Naive B cell (primary cell): ENCODE measurements around the gene KCNS3. TPM values are rescaled to one million over a fixed set of nuclear protein-coding genes. Genes with fewer than 3 reads are reported as not detected.

ENCODE experiments used
- ATAC-seq, 2 donors: fragments of 150-1000 bp; cut with Tn5 transposase; 2 replicates each; pipeline ENCODE4 v1.10.0; 2021; ENCODE audit warnings: low read depth in 2 of 2, mild to moderate bottlenecking in 2 of 2, moderate library complexity in 2 of 2
- DNase-seq: peaks from one replicate; pipeline ENCODE4 v3.0.0; 2022
- H3K27ac Mint-ChIP-seq, 6 donors: one replicate each; pipeline ENCODE4 v1.8.0; 2020 to 2022; ENCODE audit warnings: mild to moderate bottlenecking in 6 of 6, mixed read lengths in 6 of 6, moderate library complexity in 5 of 6, inconsistent platforms in 2 of 6
- H3K27me3 Mint-ChIP-seq, 3 donors: one replicate each; pipeline ENCODE4 v1.8.0; 2021 to 2022; ENCODE audit warnings: mixed read lengths in 3 of 3, mild to moderate bottlenecking in 1 of 3
- H3K36me3 Mint-ChIP-seq, 2 donors: one replicate each; pipeline ENCODE4 v1.8.0; 2020 to 2022; ENCODE audit warnings: mixed read lengths in 2 of 2, inconsistent platforms in 1 of 2, mild to moderate bottlenecking in 1 of 2
- H3K4me1 Mint-ChIP-seq, 3 donors: one replicate each; pipeline ENCODE4 v1.8.0; 2020 to 2022; ENCODE audit warnings: mixed read lengths in 3 of 3, inconsistent platforms in 1 of 3, mild to moderate bottlenecking in 1 of 3, moderate library complexity in 1 of 3
- H3K4me3 Mint-ChIP-seq, 8 donors: one replicate each; pipeline ENCODE4 v1.8.0; 2020 to 2022; ENCODE audit warnings: mild to moderate bottlenecking in 8 of 8, mixed read lengths in 8 of 8, moderate library complexity in 8 of 8, inconsistent platforms in 2 of 8
- H3K9me3 Mint-ChIP-seq, 7 donors: one replicate each; pipeline ENCODE4 v1.8.0; 2020 to 2022; ENCODE audit warnings: mixed read lengths in 7 of 7, mild to moderate bottlenecking in 5 of 7, inconsistent platforms in 2 of 7, moderate library complexity in 1 of 7
- polyA plus RNA-seq, 6 donors: library from polyadenylated mRNA; unstranded; fragments of 300-500 nt; fragmentation: Illumina TruSeq; gene quantifications; one replicate each; pipeline ENCODE4 v1.2.3, GENCODE V29; 2021; ENCODE audit warnings: low read depth in 6 of 6

The KCNS3 gene
- under 1 TPM in 2 of 6 donors, not detected in 4; 0.24 to 0.49 TPM for polyA plus RNA-seq

GRCh38 chr2:17878281-17879136 lies at the start of gene KCNS3:
KCNS3 (plus strand) TSS chr2:17878667; CDS start chr2:17931009, 52,342 bp downstream.
- peaks cover 21 to 27% (median 25%) of the 10 kb centered on the region in 3 donors for H3K4me1 Mint-ChIP-seq
- ATAC-seq: peak; percentile 58 to 59

GRCh38 chr2:17830053-17831034 lies 48.1 kb upstream of the KCNS3 start:
- peaks cover 20 to 39% (median 31%) of the 10 kb centered on the region in 3 donors for H3K4me1 Mint-ChIP-seq

More at GRCh38 chr2:17878281-17879136, at the start of gene KCNS3:
- Mint-ChIP-seq H3K36me3 (peaks cover 0 to 5% of the 10 kb centered on the region in 2 donors), H3K9me3 (peaks cover 0 to 3% (median 0%) of the 10 kb centered on the region in 7 donors), H3K27ac (peak within 1 kb of the TSS in 2 of 6 donors; percentile 48 to 87), H3K4me3 (peak within 1 kb of the TSS; percentile 88 to 96 (median 93)), H3K27me3 (peaks cover 59 to 85% (median 67%) of the 10 kb centered on the region in 3 donors)
- peak; percentile 22 for DNase-seq

GRCh38 chr2:17835516-17835915 lies 43.0 kb upstream of the KCNS3 start:
- ATAC-seq: no peak
- DNase-seq: no peak
- H3K4me3 Mint-ChIP-seq: no peak overlapping the region
- no peaks in the 10 kb centered on the region for H3K36me3 Mint-ChIP-seq
- no peaks in the 10 kb centered on the region for H3K9me3 Mint-ChIP-seq
- no peaks in the 10 kb centered on the region for H3K27me3 Mint-ChIP-seq
- H3K4me1 Mint-ChIP-seq: peaks cover 3 to 8% (median 5%) of the 10 kb centered on the region in 3 donors
- H3K27ac Mint-ChIP-seq: no peak overlapping the region

More at GRCh38 chr2:17830053-17831034, 48.1 kb upstream of the KCNS3 start:
- peaks cover 0 to 11% (median 6%) of the 10 kb centered on the region in 7 donors for H3K9me3 Mint-ChIP-seq
- H3K4me3 Mint-ChIP-seq: peak overlapping the region in 7 of 8 donors; percentile 56 to 85 (median 69)
- no peaks in the 10 kb centered on the region for H3K27me3 Mint-ChIP-seq
- H3K36me3 Mint-ChIP-seq: no peaks in the 10 kb centered on the region
- no peak overlapping the region for H3K27ac Mint-ChIP-seq
- ATAC-seq (peak; percentile 79 to 88), DNase-seq (peak; percentile 64)

- Mint-ChIP-seq H3K4me3 (no peak overlapping the region), H3K4me1 (no peaks in the 10 kb centered on the region), H3K36me3 (no peaks in the 10 kb centered on the region), H3K27me3 (no peaks in the 10 kb centered on the region), H3K9me3 (no peaks in the 10 kb centered on the region), H3K27ac (no peak overlapping the region)
- ATAC-seq (no peak), DNase-seq (no peak)
Measured at GRCh38 chr2:17839959-17840358, 38.5 kb upstream of the KCNS3 start.

- no peak overlapping the region for H3K4me3 Mint-ChIP-seq
- H3K9me3 Mint-ChIP-seq: no peaks in the 10 kb centered on the region
- DNase-seq (no peak), ATAC-seq (no peak)
- H3K27me3 Mint-ChIP-seq: no peaks in the 10 kb centered on the region
- H3K27ac Mint-ChIP-seq: no peak overlapping the region
- H3K36me3 Mint-ChIP-seq: no peaks in the 10 kb centered on the region
- peaks cover 0 to 4% (median 0%) of the 10 kb centered on the region in 3 donors for H3K4me1 Mint-ChIP-seq
Measured at GRCh38 chr2:17843457-17843856, 35.0 kb upstream of the KCNS3 start.

- H3K9me3 Mint-ChIP-seq: no peaks in the 10 kb centered on the region
- no peak overlapping the region for H3K27ac Mint-ChIP-seq
- peaks cover 0 to 4% (median 0%) of the 10 kb centered on the region in 3 donors for H3K4me1 Mint-ChIP-seq
- ATAC-seq (no peak), DNase-seq (no peak)
- H3K36me3 Mint-ChIP-seq: no peaks in the 10 kb centered on the region
- no peaks in the 10 kb centered on the region for H3K27me3 Mint-ChIP-seq
- no peak overlapping the region for H3K4me3 Mint-ChIP-seq
Measured at GRCh38 chr2:17845806-17846205, 32.7 kb upstream of the KCNS3 start.

- DNase-seq: no peak
- H3K27me3 Mint-ChIP-seq: no peaks in the 10 kb centered on the region
- H3K4me1 Mint-ChIP-seq: peaks cover 0 to 4% (median under 1%) of the 10 kb centered on the region in 3 donors
- H3K27ac Mint-ChIP-seq: peak overlapping the region in 1 of 6 donors; percentile 82
- no peaks in the 10 kb centered on the region for H3K36me3 Mint-ChIP-seq
- ATAC-seq: no peak
- H3K9me3 Mint-ChIP-seq: no peaks in the 10 kb centered on the region
- H3K4me3 Mint-ChIP-seq: no peak overlapping the region
Measured at GRCh38 chr2:17846676-17847075, 31.8 kb upstream of the KCNS3 start.

GRCh38 chr2:17847236-17847635 lies 31.2 kb upstream of the KCNS3 start:
- no peak for ATAC-seq
- H3K4me1 Mint-ChIP-seq: peaks cover 0 to 5% (median 4%) of the 10 kb centered on the region in 3 donors
- H3K27me3 Mint-ChIP-seq: no peaks in the 10 kb centered on the region

GRCh38 chr2:17849275-17849674 lies 29.2 kb upstream of the KCNS3 start:
- Mint-ChIP-seq H3K4me1 (peaks cover 0 to 5% (median 4%) of the 10 kb centered on the region in 3 donors), H3K9me3 (no peaks in the 10 kb centered on the region), H3K27me3 (peaks cover 0 to 12% (median 10%) of the 10 kb centered on the region in 3 donors), H3K4me3 (no peak overlapping the region), H3K36me3 (no peaks in the 10 kb centered on the region), H3K27ac (no peak overlapping the region)
- ATAC-seq: no peak
- no peak for DNase-seq

More at GRCh38 chr2:17847236-17847635, 31.2 kb upstream of the KCNS3 start:
- no peaks in the 10 kb centered on the region for H3K9me3 Mint-ChIP-seq
- no peaks in the 10 kb centered on the region for H3K36me3 Mint-ChIP-seq
- H3K27ac Mint-ChIP-seq: peak overlapping the region in 1 of 6 donors; percentile 4
- no peak overlapping the region for H3K4me3 Mint-ChIP-seq
- no peak for DNase-seq

GRCh38 chr2:17850151-17850550 lies 28.3 kb upstream of the KCNS3 start:
- H3K9me3 Mint-ChIP-seq: no peaks in the 10 kb centered on the region
- no peak overlapping the region for H3K4me3 Mint-ChIP-seq
- DNase-seq (no peak), ATAC-seq (no peak)
- H3K27me3 Mint-ChIP-seq: peaks cover 7 to 15% (median 14%) of the 10 kb centered on the region in 3 donors
- H3K36me3 Mint-ChIP-seq: no peaks in the 10 kb centered on the region
- H3K27ac Mint-ChIP-seq: no peak overlapping the region
- H3K4me1 Mint-ChIP-seq: peaks cover 0 to 5% (median 4%) of the 10 kb centered on the region in 3 donors

GRCh38 chr2:17851731-17852585 lies 26.5 kb upstream of the KCNS3 start:
- ATAC-seq (peak in 1 of 2 donors; percentile 44), DNase-seq (peak; percentile 23)
- Mint-ChIP-seq H3K27me3 (peaks cover 15 to 27% (median 23%) of the 10 kb centered on the region in 3 donors), H3K4me3 (no peak overlapping the region), H3K27ac (no peak overlapping the region), H3K4me1 (peaks cover 0 to 5% (median 4%) of the 10 kb centered on the region in 3 donors), H3K36me3 (no peaks in the 10 kb centered on the region), H3K9me3 (no peaks in the 10 kb centered on the region)

- Mint-ChIP-seq H3K9me3 (no peaks in the 10 kb centered on the region), H3K36me3 (no peaks in the 10 kb centered on the region), H3K4me1 (peaks cover 0 to 5% (median 0%) of the 10 kb centered on the region in 3 donors), H3K27ac (peak overlapping the region in 2 of 6 donors; percentile 53 to 87), H3K27me3 (peaks cover 29 to 45% (median 41%) of the 10 kb centered on the region in 3 donors), H3K4me3 (no peak overlapping the region)
- DNase-seq (no peak), ATAC-seq (no peak)
Measured at GRCh38 chr2:17853799-17854198, 24.7 kb upstream of the KCNS3 start.
